ENCODE data around the gene MRPL52.

MRPL52 gene

DNA sequence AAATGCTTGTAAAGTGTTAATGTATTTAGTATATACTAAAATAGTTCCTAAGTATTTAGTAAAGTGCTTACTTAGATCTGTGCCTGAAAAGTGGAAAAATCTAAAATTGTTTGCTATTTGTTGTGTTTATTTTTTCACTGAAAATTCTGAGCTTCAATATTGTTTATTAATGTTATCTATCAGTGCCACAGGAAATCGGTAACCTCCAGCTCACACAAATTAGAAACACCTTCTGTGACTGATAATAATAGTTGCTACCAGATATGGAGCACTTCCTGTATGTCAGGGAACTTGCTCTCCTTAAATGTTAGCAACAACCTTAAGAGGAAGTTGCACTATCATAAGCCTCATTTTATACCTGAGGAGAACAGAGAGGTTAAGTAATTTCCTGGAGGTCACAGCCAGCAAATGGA, 41.1 kb downstream of the MRPL52 start:
- peaks cover 16 to 21% of the 10 kb centered on the region in 2 donors for H3K4me1 ChIP-seq (ENCODE audit: control insufficient read depth in 2 of 2, insufficient read depth in 2 of 2, low read length in 2 of 2)
- no peaks in the 10 kb centered on the region for H3K9me3 ChIP-seq (ENCODE audit: control insufficient read depth in 2 of 2, low read length in 2 of 2)
- H3K27me3 ChIP-seq (ENCODE audit: control insufficient read depth in 2 of 2, insufficient read depth in 2 of 2, low read length in 2 of 2), result no peaks in the 10 kb centered on the region
- peak overlapping the region; percentile 92 to 98 for H3K9ac ChIP-seq (ENCODE audit: low read depth in 1 of 2, low read length in 2 of 2)
- peak overlapping the region; percentile 99 to 100 for H3K27ac ChIP-seq (ENCODE audit: low read depth in 2 of 2, low read length in 2 of 2)
- peak overlapping the region; percentile 90 to 95 for H3K4me3 ChIP-seq (ENCODE audit: low read length in 2 of 2)
- H3K36me3 ChIP-seq (ENCODE audit: control insufficient read depth in 2 of 2, insufficient read depth in 2 of 2, low read length in 2 of 2), result peaks cover 20 to 22% of the 10 kb centered on the region in 2 donors

DNA sequence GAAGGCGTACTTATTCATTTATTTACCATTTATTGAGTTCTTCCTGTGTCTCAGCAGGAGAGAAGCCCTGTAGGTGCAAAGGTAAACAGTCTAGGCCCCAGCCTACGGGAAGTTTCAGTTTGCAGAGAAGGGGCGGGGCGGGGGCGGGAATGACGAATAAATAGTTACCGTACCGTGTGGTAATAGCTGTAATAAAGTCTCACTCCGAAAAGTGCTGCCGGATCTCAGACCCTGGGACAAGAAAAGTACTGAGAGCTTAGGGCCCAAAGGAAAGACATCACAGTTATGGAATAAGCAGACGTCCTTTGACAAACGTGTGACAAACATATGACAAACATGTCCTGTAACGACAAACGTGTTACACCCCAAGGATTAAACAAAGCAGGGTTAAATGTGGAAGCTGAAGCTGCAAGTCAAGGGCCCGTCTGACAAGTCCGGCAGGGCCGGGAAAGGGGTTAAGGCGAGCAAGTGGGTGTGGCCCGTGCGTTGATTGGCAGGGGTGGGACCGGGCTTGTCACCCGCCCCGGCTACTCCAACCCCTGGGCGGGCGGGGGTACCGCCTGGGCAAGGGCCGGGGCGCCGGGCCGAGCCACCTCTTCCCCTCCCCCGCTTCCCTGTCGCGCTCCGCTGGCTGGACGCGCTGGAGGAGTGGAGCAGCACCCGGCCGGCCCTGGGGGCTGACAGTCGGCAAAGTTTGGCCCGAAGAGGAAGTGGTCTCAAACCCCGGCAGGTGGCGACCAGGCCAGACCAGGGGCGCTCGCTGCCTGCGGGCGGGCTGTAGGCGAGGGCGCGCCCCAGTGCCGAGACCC, 41.7 kb downstream of the MRPL52 start, which contains the start of gene LRP10:
Gene LRP10 (plus strand): TSS at position 517 of the 809 bp plus-strand sequence. CDS start 564 bp downstream, outside the sequence.
- peak within 1 kb of the TSS; percentile 92 to 98 for H3K9ac ChIP-seq (ENCODE audit: low read depth in 1 of 2, low read length in 2 of 2)
- no peaks in the 10 kb centered on the region for H3K9me3 ChIP-seq (ENCODE audit: control insufficient read depth in 2 of 2, low read length in 2 of 2)
- H3K27me3 ChIP-seq (ENCODE audit: control insufficient read depth in 2 of 2, insufficient read depth in 2 of 2, low read length in 2 of 2), result no peaks in the 10 kb centered on the region
- H3K27ac ChIP-seq (ENCODE audit: low read depth in 2 of 2, low read length in 2 of 2), result peak within 1 kb of the TSS; percentile 99 to 100
- peaks cover 26 to 28% of the 10 kb centered on the region in 2 donors for H3K36me3 ChIP-seq (ENCODE audit: control insufficient read depth in 2 of 2, insufficient read depth in 2 of 2, low read length in 2 of 2)
- H3K4me1 ChIP-seq (ENCODE audit: control insufficient read depth in 2 of 2, insufficient read depth in 2 of 2, low read length in 2 of 2), result peaks cover 16 to 21% of the 10 kb centered on the region in 2 donors
- peak within 1 kb of the TSS; percentile 90 to 95 for H3K4me3 ChIP-seq (ENCODE audit: low read length in 2 of 2)

DNA sequence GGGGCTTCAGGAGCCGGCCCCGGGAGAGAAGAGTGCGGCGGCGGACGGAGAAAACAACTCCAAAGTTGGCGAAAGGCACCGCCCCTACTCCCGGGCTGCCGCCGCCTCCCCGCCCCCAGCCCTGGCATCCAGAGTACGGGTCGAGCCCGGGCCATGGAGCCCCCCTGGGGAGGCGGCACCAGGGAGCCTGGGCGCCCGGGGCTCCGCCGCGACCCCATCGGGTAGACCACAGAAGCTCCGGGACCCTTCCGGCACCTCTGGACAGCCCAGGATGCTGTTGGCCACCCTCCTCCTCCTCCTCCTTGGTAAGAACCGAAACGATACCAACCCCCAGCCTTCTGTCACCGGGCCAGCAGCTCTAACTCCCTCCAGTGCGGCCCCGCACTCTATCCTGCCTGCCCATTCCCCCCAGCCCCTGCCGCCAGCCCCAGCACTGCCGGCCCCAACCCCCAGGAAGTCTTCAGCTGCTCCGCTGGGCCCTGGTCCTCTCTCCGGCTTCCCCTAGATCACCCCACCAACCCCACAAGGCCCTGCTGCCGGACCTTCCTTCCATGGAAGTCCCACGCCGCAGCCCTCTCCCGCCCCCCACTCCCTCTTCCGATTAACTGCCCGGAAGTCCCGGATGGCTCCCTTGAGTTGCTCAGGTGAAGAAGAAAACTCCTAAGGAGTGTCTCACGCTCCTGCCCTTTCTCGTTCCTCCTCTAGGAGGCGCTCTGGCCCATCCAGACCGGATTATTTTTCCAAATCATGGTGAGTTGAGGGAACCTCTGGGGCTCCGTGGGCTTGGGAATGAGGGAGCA, 42.5 kb downstream of the MRPL52 start:
- Histone ChIP-seq H3K27ac (ENCODE audit: low read depth in 2 of 2, low read length in 2 of 2) (peak overlapping the region; percentile 99 to 100), H3K36me3 (ENCODE audit: control insufficient read depth in 2 of 2, insufficient read depth in 2 of 2, low read length in 2 of 2) (peaks cover 33 to 36% of the 10 kb centered on the region in 2 donors)

DNA sequence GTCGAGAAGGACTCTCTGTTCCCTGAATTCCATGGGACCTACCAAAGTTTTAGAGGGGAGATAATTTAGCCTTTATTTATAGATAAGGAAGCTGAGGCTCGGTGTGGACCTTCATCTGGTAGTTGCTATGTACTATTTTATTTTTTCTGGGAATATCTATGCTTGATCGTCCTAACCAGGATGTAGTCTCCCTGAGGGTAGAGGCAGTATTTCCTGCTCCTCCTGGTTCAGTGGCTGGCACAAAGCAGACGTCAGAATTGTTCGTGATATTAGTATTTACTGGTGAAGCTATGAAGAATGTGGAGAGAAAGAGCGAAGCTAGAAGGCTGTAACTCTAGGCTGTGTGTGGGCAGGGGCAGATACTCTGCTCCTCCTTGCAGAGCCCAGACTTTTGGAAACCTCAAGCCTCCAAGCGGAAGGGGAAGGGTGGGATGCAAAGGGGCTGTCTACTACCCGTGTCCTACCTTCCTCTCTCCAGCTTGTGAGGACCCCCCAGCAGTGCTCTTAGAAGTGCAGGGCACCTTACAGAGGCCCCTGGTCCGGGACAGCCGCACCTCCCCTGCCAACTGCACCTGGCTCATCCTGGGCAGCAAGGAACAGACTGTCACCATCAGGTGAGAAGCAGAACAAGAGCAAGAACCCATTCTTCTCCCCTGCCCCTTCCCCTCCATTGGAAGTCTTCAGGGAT, 43.3 kb downstream of the MRPL52 start:
- Histone ChIP-seq H3K27me3 (ENCODE audit: control insufficient read depth in 2 of 2, insufficient read depth in 2 of 2, low read length in 2 of 2) (no peaks in the 10 kb centered on the region), H3K9ac (ENCODE audit: low read depth in 1 of 2, low read length in 2 of 2) (peak overlapping the region; percentile 92 to 98), H3K36me3 (ENCODE audit: control insufficient read depth in 2 of 2, insufficient read depth in 2 of 2, low read length in 2 of 2) (peaks cover 41 to 43% of the 10 kb centered on the region in 2 donors), H3K9me3 (ENCODE audit: control insufficient read depth in 2 of 2, low read length in 2 of 2) (no peaks in the 10 kb centered on the region), H3K4me1 (ENCODE audit: control insufficient read depth in 2 of 2, insufficient read depth in 2 of 2, low read length in 2 of 2) (peaks cover 16 to 21% of the 10 kb centered on the region in 2 donors), H3K27ac (ENCODE audit: low read depth in 2 of 2, low read length in 2 of 2) (peak overlapping the region; percentile 60 to 99), H3K4me3 (ENCODE audit: low read length in 2 of 2) (peak overlapping the region; percentile 90 to 95)

More for the DNA sequence above, 42.5 kb downstream of the MRPL52 start:
- no peaks in the 10 kb centered on the region for H3K9me3 ChIP-seq (ENCODE audit: control insufficient read depth in 2 of 2, low read length in 2 of 2)
- H3K4me3 ChIP-seq (ENCODE audit: low read length in 2 of 2), result peak overlapping the region; percentile 90 to 95
- peak overlapping the region; percentile 92 to 98 for H3K9ac ChIP-seq (ENCODE audit: low read depth in 1 of 2, low read length in 2 of 2)
- H3K4me1 ChIP-seq (ENCODE audit: control insufficient read depth in 2 of 2, insufficient read depth in 2 of 2, low read length in 2 of 2), result peaks cover 16 to 21% of the 10 kb centered on the region in 2 donors
- no peaks in the 10 kb centered on the region for H3K27me3 ChIP-seq (ENCODE audit: control insufficient read depth in 2 of 2, insufficient read depth in 2 of 2, low read length in 2 of 2)

DNA sequence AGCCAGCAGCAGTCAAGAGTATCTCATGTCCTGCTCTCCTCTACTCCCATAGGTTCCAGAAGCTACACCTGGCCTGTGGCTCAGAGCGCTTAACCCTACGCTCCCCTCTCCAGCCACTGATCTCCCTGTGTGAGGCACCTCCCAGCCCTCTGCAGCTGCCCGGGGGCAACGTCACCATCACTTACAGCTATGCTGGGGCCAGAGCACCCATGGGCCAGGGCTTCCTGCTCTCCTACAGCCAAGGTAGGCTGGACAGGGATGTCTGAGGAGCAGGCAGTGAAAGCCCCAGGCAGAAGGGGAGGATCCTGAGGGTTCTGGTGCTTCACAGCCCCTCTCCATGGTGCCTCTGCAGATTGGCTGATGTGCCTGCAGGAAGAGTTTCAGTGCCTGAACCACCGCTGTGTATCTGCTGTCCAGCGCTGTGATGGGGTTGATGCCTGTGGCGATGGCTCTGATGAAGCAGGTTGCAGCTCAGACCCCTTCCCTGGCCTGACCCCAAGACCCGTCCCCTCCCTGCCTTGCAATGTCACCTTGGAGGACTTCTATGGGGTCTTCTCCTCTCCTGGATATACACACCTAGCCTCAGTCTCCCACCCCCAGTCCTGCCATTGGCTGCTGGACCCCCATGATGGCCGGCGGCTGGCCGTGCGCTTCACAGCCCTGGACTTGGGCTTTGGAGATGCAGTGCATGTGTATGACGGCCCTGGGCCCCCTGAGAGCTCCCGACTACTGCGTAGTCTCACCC, 45.5 kb downstream of the MRPL52 start:
- no peak overlapping the region for H3K4me3 ChIP-seq (ENCODE audit: low read length in 2 of 2)
- H3K9me3 ChIP-seq (ENCODE audit: control insufficient read depth in 2 of 2, low read length in 2 of 2), result no peaks in the 10 kb centered on the region
- peaks cover 49 to 61% of the 10 kb centered on the region in 2 donors for H3K36me3 ChIP-seq (ENCODE audit: control insufficient read depth in 2 of 2, insufficient read depth in 2 of 2, low read length in 2 of 2)
- H3K4me1 ChIP-seq (ENCODE audit: control insufficient read depth in 2 of 2, insufficient read depth in 2 of 2, low read length in 2 of 2), result peaks cover 16 to 19% of the 10 kb centered on the region in 2 donors
- H3K9ac ChIP-seq (ENCODE audit: low read depth in 1 of 2, low read length in 2 of 2), result no peak overlapping the region
- no peak overlapping the region for H3K27ac ChIP-seq (ENCODE audit: low read depth in 2 of 2, low read length in 2 of 2)
- no peaks in the 10 kb centered on the region for H3K27me3 ChIP-seq (ENCODE audit: control insufficient read depth in 2 of 2, insufficient read depth in 2 of 2, low read length in 2 of 2)

DNA sequence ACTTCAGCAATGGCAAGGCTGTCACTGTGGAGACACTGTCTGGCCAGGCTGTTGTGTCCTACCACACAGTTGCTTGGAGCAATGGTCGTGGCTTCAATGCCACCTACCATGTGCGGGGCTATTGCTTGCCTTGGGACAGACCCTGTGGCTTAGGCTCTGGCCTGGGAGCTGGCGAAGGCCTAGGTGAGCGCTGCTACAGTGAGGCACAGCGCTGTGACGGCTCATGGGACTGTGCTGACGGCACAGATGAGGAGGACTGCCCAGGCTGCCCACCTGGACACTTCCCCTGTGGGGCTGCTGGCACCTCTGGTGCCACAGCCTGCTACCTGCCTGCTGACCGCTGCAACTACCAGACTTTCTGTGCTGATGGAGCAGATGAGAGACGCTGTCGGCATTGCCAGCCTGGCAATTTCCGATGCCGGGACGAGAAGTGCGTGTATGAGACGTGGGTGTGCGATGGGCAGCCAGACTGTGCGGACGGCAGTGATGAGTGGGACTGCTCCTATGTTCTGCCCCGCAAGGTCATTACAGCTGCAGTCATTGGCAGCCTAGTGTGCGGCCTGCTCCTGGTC, 46.1 kb downstream of the MRPL52 start:
- no peak overlapping the region for H3K4me3 ChIP-seq (ENCODE audit: low read length in 2 of 2)
- no peaks in the 10 kb centered on the region for H3K27me3 ChIP-seq (ENCODE audit: control insufficient read depth in 2 of 2, insufficient read depth in 2 of 2, low read length in 2 of 2)
- no peaks in the 10 kb centered on the region for H3K9me3 ChIP-seq (ENCODE audit: control insufficient read depth in 2 of 2, low read length in 2 of 2)
- H3K36me3 ChIP-seq (ENCODE audit: control insufficient read depth in 2 of 2, insufficient read depth in 2 of 2, low read length in 2 of 2), result peaks cover 49 to 61% of the 10 kb centered on the region in 2 donors
- peaks cover 10 to 14% of the 10 kb centered on the region in 2 donors for H3K4me1 ChIP-seq (ENCODE audit: control insufficient read depth in 2 of 2, insufficient read depth in 2 of 2, low read length in 2 of 2)
- H3K27ac ChIP-seq (ENCODE audit: low read depth in 2 of 2, low read length in 2 of 2), result no peak overlapping the region
- no peak overlapping the region for H3K9ac ChIP-seq (ENCODE audit: low read depth in 1 of 2, low read length in 2 of 2)

DNA sequence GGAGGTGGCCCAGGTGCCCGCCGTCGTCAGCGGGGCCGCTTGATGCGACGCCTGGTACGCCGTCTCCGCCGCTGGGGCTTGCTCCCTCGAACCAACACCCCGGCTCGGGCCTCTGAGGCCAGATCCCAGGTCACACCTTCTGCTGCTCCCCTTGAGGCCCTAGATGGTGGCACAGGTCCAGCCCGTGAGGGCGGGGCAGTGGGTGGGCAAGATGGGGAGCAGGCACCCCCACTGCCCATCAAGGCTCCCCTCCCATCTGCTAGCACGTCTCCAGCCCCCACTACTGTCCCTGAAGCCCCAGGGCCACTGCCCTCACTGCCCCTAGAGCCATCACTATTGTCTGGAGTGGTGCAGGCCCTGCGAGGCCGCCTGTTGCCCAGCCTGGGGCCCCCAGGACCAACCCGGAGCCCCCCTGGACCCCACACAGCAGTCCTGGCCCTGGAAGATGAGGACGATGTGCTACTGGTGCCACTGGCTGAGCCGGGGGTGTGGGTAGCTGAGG, 47.4 kb downstream of the MRPL52 start:
- H3K36me3 ChIP-seq (ENCODE audit: control insufficient read depth in 2 of 2, insufficient read depth in 2 of 2, low read length in 2 of 2), result peaks cover 49 to 61% of the 10 kb centered on the region in 2 donors
- no peak overlapping the region for H3K9ac ChIP-seq (ENCODE audit: low read depth in 1 of 2, low read length in 2 of 2)
- H3K4me1 ChIP-seq (ENCODE audit: control insufficient read depth in 2 of 2, insufficient read depth in 2 of 2, low read length in 2 of 2), result peaks cover 9 to 11% of the 10 kb centered on the region in 2 donors
- no peaks in the 10 kb centered on the region for H3K9me3 ChIP-seq (ENCODE audit: control insufficient read depth in 2 of 2, low read length in 2 of 2)
- H3K27me3 ChIP-seq (ENCODE audit: control insufficient read depth in 2 of 2, insufficient read depth in 2 of 2, low read length in 2 of 2), result peaks cover 0 to 1% of the 10 kb centered on the region in 2 donors
- no peak overlapping the region for H3K4me3 ChIP-seq (ENCODE audit: low read length in 2 of 2)
- no peak overlapping the region for H3K27ac ChIP-seq (ENCODE audit: low read depth in 2 of 2, low read length in 2 of 2)

DNA sequence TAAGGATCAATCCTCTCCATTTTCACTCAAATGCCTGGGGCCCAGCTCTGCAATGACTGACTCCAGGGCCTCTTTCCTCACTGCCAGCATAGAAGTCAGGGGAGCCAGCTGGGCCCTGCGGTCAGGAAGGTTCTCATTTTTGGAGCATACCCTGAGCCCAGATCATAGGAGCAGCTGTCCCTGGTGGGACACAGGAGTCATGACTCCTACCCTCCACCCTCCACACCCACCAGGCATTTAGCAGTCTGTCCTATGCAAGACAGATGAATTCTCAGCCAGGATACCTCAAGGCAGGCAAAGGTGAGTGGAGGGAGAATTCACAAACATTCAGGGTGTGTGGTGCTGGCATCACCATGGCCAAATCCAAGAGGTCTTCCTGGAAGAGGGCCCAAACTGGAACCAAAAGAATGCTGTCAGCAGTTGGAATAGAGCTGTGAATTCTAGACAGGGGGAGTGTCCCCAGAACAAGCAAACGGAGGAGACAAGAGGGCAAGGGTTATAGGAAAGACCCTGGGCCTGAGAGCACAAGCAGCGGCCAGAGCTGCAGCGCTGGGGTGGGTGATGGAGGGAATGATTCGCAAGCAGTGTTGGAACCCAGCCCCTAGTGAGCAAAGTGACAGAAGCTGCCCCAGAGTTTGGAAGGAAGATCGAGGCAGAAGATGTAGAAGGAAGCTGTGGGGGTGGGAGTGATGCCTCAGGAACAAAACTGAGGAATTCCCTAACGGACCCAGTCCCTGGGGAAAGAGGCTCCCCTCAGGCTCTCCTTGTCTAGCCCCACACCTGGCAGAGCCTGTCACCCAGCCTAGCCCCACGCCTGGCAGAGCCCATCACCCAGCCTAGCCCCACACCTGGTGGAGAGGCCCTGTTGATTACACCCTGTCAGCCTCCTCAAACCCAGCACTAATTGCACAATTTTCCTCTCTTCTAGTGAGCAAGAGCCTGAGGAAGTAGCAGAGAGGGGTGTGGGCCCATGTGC, 48.9 kb downstream of the MRPL52 start:
- no peak overlapping the region for H3K27ac ChIP-seq (ENCODE audit: low read depth in 2 of 2, low read length in 2 of 2)
- H3K4me1 ChIP-seq (ENCODE audit: control insufficient read depth in 2 of 2, insufficient read depth in 2 of 2, low read length in 2 of 2), result peaks cover 5 to 12% of the 10 kb centered on the region in 2 donors
- H3K9ac ChIP-seq (ENCODE audit: low read depth in 1 of 2, low read length in 2 of 2), result no peak overlapping the region
- H3K27me3 ChIP-seq (ENCODE audit: control insufficient read depth in 2 of 2, insufficient read depth in 2 of 2, low read length in 2 of 2), result peaks cover 2 to 3% of the 10 kb centered on the region in 2 donors
- H3K36me3 ChIP-seq (ENCODE audit: control insufficient read depth in 2 of 2, insufficient read depth in 2 of 2, low read length in 2 of 2), result peaks cover 49 to 57% of the 10 kb centered on the region in 2 donors
- H3K9me3 ChIP-seq (ENCODE audit: control insufficient read depth in 2 of 2, low read length in 2 of 2), result no peaks in the 10 kb centered on the region
- no peak overlapping the region for H3K4me3 ChIP-seq (ENCODE audit: low read length in 2 of 2)
